GM19328 (cell line): ENCODE results near the gene GRIA1.

Source experiments
- ATAC-seq: cut with Tn5 transposase; IDR thresholded peaks from one replicate; pipeline ENCODE4 v1.9.1; 2021; ENCODE audit warnings: mild to moderate bottlenecking, moderate library complexity; ENCODE audit not compliant: unreplicated experiment

The GRIA1 gene

GRCh38 chr5:153543959-153544470, 53.5 kb downstream of the GRIA1 start:
- ATAC-seq, result no peak

DNA sequence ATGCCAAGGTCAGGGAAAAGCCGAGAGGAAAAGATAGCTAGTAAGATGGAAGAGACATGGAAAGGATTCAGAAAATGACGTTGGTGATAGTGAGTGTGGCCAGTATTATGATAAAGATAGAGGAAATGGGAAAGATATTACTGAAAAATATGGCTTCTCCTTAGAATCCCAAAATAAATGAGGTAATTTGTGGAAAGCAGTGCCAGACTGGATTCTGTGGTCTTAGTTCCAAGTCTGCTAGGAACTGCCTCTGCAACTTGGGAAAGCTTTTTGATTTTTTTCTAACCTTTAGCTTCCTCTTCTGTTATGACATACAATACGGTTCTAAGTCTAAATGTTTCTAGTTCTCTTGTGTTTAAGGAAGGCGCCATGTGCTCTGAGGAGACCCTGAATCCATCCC, 54.2 kb downstream of the GRIA1 start:
- no peak for ATAC-seq

- ATAC-seq, result no peak
These were observed 56.1 kb downstream of the GRIA1 start for GRCh38 chr5:153546566-153546965.

GRCh38 chr5:153551537-153552079, 61.1 kb downstream of the GRIA1 start:
- ATAC-seq, result no peak

DNA sequence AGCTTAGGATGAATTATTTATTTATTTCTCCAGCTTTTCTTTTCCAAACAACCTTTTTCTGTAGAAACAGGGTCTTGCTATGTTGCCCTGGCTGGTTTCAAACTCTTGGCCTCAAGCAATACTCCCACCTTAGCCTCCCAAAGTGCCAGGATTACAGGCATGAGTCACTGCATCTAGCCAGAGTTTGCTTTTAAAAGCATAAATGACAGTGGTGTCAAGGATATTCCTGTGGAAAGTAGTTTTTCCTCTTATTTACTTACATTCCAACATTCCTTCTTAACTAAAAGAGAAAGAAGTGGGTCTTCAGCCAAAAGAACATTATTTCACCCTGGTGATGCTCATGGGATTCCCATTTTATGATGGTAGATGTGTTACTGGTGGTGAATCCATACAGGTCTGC, 62.4 kb downstream of the GRIA1 start:
- no peak for ATAC-seq

DNA sequence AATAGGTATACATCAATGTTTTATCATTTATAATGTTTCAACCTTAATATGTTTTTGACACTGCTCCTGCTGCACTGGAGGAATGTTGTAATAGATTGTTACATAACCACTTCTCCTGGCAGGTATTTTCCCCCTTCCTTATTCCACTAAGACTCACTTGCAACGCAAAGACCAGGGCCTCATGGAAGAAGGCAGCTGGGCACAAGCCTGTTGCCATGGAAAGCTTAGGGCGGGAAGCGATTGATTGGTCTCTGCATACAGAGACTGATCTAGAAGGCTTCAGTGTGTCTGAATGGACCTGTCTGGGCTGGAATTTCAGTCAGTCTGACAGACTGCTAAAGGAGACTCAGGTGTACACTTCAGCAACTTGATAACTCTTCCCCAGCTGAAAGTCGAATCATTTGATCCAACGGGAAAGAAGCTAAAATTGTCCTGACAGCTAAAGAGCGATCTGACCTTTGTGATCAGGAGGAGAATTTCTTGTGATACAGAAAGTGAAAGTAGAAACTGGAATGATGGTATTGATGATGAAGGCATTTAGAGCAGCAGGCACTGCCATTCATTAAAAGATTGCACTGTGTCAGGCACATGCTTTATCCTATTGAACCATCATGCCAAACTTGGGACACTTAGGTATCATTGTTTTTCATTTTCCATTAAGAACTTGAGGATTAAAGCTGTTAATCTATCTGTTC, 65.1 kb downstream of the GRIA1 start:
- ATAC-seq, result no peak

DNA sequence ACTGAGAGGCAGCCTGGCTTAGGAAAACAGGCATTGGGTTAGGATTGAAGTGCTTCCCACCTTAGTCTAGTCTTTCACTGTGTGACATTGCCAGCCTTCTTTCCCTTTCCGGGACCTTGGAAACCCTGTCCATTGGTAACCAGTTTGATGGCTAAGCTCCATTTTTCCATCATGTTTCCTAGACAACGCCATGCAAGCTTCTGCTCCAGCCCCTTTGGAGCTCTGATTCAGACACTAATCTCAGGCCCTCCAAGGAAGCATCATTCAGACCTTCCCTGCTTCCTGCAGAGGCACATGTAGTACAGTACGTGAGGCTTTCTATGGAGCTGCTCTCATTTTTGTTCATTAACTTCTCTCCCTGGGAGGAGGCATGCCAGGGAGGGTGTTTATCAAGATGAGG, 68.5 kb downstream of the GRIA1 start:
- ATAC-seq, result no peak

DNA sequence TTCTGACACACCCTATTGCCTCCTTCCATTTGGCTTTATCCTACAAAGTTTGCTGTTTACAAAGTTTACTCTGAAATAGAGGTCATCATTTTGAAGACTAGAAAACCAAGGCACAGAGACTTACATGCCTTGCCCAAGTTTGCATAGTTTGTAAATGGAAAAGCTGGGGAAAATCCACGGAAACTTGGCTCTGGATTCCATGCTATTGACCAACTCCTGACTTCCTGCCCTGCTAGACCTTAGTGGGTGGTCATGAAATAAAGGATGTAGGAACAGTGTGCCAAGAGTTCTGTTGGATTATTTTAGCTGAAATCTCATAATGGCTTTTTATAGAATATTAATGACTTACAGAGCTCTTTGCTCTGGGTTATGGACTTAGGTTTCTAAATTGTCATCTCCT, 69.5 kb downstream of the GRIA1 start:
- ATAC-seq, result no peak

- ATAC-seq, result no peak
These were observed 71.7 kb downstream of the GRIA1 start for GRCh38 chr5:153562189-153562588.

GRCh38 chr5:153565822-153566221, 75.4 kb downstream of the GRIA1 start:
- ATAC-seq, result no peak

DNA sequence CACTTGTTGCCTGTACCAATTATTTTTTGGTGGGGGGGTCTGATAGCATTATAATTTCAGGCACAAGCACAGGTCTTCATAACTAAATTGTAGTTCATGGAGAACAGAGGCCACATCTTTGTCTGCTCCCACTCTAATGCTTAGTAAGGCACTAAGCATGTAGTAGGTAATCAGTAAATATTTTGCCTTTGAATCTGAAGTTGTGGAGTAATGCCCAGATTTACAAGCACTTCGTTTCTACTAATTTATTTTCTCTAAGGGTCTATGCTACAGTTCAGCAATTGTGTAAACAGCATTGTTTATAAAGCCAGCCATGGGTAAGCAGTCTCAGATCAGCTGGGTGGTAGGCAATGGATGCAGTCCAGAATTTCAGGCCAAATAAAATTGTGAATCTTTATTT, 78.6 kb downstream of the GRIA1 start:
- ATAC-seq, result no peak

DNA sequence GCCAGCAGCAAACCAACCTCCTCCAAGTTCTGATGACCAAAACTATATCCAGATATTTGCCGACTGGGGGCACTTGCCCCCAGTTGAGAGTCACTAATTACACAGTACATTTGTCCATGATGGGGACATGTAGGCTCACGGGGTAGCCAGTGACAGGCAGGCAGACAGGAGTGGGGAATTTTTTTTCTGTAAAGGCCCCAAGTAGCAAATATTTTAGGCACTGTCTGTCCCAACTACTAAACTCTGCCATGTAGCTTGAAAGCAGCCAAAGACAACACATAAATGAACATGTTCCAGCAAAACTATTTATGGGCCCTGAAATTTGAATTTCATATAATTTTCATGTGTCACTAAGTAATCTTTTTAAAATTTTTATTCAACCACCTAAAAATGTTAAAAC, 80.7 kb downstream of the GRIA1 start:
- ATAC-seq, result no peak

DNA sequence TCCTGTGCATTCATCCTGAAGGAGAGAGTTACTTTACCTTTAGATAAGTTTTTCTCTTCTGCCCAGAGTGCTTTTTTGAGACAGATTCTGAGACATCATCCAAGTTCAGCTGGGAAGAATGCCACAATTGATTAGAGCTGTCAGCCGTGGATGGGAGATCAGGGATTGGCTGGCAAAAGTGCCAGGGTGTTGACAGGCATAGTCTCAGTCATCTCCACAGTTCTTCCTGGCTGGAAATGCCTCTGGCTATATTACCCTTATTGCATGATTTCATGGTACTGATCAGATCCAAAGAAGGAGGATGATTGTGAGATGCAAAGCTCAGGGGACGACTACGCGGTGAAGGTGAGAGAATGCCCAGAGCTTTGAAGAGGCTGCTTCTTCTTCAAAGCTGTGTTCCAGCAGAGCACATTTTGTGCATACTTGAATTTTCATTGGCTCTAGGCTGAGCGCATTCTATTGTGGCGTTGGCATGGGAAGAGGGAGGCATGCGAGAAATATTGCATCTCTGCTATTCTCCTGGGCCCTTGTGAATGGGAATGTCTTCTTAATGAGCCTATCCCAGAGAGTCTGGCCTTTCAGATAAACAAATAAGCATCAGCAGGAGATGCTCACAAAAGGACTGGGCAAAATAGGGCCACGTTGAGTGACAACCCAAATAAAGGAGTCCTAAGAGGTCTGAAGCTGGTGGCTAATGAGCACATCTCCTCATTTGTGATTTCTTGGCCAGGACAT, 82.1 kb downstream of the GRIA1 start:
- ATAC-seq, result no peak

GRCh38 chr5:153573326-153574033, 83.0 kb downstream of the GRIA1 start:
- ATAC-seq, result no peak

DNA sequence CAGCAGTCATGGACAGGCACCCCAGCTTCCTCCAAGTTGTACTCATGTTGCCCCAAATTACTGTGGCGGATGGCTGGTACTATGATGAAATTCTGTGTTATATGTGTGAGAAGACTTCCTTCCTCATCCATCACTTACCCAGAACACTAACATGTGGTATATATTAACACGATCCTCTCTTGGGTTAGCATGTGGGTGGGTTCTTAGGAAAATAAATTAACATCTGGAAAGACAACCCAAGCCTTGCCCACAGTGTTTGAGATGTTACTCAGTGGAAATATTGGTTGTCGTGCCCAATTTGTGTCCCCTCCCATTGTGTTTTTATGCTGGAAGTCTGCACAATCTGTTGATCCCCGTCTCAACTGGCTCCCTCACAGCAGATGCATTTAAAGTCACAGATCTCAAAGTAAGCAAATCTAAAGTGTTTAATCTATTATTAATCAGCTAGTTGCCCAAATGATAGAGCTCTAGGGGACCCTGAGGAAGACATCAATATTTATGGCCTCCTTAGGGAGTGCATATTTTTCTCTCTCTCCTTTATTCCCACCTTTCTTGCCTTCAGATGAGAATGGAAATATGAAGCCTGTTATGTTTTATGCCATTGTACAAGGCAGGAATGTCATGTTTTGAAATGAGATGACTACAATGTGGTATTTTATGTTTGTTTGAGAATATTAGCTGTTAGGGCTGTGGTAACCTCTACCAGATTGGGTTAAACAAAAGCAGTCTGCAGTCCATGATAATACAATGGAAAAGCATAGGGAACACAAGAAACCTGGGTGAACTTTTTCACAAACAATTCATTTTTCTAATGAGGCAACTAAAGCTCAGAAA, 93.9 kb downstream of the GRIA1 start:
- ATAC-seq, result no peak

DNA sequence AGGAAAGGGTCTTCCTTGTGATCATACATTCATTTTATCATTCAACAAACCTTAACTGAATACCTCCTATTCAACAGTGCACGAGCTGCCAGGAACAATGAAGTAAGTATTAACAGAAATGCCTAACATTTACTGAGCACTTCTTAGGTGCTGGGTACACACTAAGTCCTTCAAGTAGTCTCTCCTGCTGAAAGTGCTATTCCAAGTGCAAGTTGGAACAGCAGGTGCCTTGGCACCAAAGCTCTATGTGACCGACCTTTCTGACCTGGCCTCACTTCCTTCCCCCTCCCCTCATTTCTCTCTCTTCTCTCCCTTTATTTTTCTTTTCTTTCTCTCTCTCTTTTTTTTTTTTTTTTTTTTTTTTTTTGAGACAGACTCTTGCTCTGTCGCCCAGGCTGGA, 94.5 kb downstream of the GRIA1 start:
- ATAC-seq, result no peak

DNA sequence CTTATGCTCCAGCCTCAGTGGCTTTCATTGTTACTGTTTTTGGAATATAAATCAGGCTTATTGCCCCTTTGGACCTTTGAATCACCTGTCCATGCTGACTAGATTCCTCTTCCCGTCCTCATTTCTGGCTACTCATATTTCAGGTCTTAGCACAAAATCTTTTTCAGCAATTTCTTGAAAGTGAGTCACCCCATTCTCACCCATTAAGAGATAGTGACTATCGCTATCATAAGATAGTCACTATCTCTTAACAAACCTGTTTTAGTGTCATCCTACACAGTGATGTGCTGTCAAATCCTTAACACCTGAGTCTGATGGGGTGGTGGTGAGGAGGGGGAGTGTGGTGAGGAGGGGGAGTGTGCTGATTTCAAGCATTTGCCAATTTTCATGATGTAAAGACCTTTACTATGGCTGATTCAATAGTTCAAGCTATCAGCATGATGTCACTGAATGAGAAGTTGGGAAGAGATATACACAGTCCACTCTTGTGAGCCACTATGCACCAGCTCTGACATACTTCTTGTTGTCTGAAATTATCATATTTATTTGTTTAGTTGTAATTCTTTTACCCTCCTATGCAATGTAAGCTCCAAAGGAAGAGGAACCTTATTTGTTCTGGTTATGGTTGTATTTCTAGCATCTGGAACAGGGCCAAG, 95.3 kb downstream of the GRIA1 start:
- no peak for ATAC-seq

DNA sequence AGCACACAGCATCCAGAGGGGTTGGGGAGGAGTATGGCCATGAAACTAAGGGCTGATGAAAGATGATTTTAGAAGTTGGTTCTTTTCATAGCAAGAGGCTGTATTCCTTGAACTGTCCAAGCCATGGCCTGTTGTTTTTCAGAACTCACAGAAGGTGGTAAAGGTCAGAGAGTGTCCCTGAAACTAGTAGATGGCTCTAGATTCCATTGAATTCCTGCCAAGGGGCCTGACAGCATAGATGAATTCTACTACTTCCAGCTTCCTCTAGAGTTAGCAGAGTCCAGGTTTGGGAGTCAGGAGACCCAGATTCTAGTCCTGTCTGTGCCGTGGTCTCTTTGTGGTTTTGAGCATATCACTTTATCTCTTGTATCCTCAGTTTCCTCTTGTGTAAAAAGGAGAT, 101.6 kb downstream of the GRIA1 start:
- no peak for ATAC-seq

GRCh38 chr5:153594785-153595184, 104.3 kb downstream of the GRIA1 start:
- no peak for ATAC-seq

DNA sequence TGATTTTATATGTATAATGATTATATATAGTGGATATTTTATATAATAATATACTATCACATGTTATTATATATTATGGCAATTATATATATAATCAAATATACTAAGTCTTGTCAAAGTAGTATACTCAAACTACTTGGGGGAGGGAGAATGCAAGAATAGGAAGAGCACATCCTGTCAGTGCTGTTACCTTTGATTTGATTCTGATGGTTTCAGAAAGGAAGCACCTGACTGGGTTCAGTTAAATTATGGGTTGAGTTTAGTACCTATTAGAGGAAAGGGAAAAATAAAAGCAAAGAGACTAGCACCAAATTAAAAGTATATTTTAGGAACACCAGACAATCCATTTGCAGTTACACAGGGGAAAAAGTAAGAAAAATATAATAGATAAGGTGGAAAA, 107.6 kb downstream of the GRIA1 start:
- no peak for ATAC-seq
